GM19455 (cell line): ENCODE data around the gene TBC1D22A.
"Not testable (repeated sequence)": the region's sequence is repeated elsewhere in the genome, so short reads cannot be mapped to it uniquely, and the experiment has no call there.

Experiments used
- ATAC-seq: cut with Tn5 transposase; IDR thresholded peaks from one replicate; pipeline ENCODE4 v1.9.1; 2021; ENCODE audit not compliant: unreplicated experiment

Gene TBC1D22A

DNA sequence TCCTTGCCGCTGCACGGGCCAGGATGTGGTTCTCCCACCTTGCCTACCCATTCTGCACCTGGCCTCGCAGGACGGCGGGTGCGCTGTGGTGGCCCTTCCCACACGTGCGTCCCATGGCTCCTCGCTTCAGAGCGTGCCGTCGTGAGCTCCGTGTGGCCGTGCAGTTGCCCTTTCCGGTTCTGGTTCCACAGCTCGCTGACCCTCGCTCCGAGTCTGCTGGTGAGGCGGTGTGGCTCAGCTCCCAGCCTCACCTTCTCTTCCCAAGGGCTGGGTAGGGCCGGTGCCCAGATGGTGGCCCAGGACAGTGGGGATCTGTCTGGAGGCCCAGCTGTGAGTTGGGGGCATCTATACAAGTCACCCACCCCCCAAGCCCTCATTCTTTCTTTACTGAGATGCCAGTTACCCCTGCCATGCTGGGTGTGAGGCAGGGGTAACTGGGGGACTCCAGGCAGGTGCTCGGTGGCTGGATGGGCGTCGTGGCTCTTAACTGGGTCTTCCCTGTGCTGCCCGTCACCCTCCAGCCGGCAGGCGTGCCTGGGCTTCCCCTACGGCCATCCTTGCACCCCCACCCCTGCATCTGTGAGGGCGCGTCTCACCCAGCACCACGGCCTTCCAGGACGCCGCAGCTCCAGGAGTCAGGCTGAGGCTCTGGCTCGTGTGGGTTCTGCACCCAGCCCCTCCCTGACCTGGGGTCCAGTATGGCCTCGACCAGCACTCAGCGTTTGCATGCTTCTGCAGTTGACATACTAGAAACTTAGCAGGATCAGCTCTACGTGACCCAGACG, 395.2 kb downstream of the TBC1D22A start:
- no peak for ATAC-seq

GRCh38 chr22:47158457-47158856, 396.0 kb downstream of the TBC1D22A start:
- no peak for ATAC-seq

- ATAC-seq = no peak
These were observed 397.1 kb downstream of the TBC1D22A start for GRCh38 chr22:47159592-47159991.

DNA sequence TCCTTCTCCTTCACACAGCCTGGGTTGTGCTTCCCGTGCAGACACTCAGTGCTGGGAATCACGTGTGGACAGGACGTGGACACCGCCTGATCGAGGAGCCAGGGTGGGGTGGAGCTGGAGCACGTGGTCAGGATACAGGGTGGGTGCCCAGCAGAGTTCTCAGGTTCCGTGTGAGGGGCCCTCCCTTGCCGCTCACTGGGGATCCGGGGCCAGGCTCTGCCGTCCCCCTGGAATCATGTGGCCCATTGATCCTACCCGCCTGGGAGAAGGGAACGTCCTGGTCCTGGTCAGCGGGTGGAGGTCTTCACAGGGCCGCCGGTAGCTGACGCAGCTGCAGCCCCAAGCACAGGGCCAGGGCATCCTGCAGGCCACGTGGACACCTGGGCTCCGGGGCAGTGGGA, 397.7 kb downstream of the TBC1D22A start:
- ATAC-seq = no peak

- no peak for ATAC-seq
These were observed 398.5 kb downstream of the TBC1D22A start for GRCh38 chr22:47160781-47161520.

DNA sequence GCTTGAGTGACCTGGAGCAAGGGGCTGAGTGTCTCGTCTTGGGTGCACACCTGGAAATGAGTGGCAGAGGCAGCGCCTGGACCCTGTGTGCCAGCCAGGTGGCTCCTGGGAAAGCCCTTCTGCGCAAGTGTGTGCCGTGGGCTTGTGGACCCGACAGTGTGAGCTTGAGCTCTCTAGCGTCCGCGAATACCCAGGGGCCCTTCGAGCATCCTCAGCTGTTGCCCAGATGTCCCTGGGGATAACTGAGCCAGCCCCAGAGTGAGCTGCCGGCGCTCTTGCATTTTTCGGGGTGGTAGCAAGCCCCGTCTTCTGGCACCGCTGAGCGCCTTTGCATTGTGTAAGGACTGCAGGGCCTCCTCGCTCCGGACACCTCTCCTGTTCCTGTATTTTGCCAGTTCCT, 399.2 kb downstream of the TBC1D22A start:
- no peak for ATAC-seq

- ATAC-seq = no peak
These were observed 400.4 kb downstream of the TBC1D22A start for GRCh38 chr22:47162865-47163264.

DNA sequence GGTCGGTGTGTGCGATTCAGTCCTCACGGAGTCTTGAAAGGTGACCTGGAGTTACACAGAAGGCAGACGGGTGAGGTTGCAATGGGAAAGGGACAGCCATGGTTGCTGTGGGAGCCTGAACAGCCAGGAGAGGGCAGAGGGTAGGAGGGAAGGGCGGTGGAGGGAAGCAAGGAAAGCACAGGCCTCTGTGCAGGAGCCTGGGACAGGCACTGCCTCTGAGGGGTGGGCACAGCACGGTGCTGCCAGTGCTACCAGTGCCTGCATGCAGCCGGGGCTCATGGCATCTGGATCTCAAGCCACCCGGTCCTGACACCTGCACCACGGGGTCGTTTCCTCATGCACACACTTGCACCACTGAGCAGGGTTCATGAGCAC, 401.0 kb downstream of the TBC1D22A start:
- no peak for ATAC-seq

GRCh38 chr22:47163856-47164513, 401.5 kb downstream of the TBC1D22A start:
- no peak for ATAC-seq

- ATAC-seq = no peak
These were observed 402.3 kb downstream of the TBC1D22A start for GRCh38 chr22:47164514-47165337.

GRCh38 chr22:47165338-47166032, 403.0 kb downstream of the TBC1D22A start:
- ATAC-seq = no peak

- no peak for ATAC-seq
These were observed 403.6 kb downstream of the TBC1D22A start for GRCh38 chr22:47166033-47166404.

GRCh38 chr22:47166446-47167016, 404.1 kb downstream of the TBC1D22A start:
- no peak for ATAC-seq

- no peak for ATAC-seq
These were observed 404.6 kb downstream of the TBC1D22A start for GRCh38 chr22:47167056-47167455.

DNA sequence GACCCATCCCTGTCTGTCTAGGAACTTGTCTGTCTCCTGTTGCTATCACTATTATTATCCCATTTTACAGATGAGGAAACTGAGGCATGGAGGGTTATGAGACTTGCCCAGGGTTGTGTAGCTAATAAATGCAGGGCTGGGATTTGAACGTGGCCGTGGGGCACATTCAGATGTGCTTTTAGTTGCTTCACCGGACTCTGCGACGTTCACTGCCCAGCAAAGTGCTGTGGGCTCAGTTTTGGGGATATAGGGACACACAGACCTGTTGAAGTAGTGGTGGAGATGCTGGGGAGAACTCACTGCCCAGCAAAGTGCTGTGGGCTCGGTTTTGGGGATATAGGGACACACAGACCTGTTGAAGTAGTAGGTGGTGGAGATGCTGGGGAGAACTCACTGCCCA, 405.5 kb downstream of the TBC1D22A start:
- ATAC-seq = not testable (repeated sequence)

DNA sequence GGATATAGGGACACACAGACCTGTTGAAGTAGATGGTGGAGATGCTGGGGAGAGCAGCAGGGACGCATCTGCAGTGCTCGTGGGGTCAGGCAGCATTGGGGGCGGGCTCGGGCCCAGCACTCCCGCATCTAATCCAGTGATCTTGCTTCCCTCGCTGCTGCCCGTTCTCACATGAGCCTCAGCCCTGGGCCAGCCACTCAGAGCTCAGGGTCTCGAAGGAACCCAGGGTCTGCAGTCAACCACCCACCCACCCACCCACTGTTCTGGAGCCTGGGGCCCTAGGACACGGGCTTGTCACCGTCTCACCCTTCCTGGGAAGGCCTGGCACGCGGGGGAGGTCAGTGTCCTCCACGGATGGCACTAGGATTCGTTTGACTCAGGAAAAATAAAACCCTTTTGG, 406.0 kb downstream of the TBC1D22A start:
- no peak for ATAC-seq

DNA sequence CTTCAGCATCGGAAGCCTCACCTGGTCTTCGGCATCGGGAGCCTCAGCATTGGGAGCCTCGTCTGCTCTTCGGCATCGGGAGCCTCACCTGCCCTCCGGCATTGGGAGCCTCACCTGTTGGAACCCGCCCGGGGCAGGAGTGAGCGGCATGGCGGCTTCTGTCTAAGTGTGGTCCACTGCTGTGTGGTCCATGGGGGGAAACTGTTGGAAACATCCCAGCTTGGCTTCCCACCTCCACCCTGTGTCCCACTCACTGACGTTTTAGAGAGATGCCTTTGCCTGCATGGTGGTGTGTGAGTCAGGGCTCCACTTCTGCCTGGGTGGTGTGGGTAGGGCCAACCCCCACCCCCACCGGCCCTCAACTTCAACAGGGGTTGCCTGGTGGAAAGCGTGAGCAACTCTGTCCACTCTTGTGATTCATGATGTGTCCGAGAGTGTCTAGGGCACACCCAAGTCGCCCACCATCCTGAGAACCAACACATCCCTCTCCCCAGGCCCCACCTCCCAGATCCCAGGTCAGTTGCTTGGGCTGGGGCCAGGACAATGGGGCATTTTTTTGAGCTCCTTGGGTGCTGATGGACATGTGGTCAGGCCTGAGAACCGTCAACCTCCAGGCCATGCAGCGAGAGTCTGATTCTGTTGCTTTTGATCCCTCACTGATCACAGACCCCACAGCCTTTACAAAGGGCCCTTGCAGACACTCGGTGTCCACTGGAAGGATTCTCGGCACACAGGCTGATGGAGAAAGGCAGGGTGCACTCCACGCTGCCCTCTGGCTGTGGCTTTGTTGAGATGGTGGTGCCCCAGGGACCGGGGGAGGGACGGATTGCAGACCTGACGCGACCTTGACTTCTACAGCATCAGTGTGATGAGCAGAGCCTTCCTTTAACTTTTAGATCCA, 406.7 kb downstream of the TBC1D22A start:
- no peak for ATAC-seq

- ATAC-seq = no peak
These were observed 407.3 kb downstream of the TBC1D22A start for GRCh38 chr22:47169801-47170140.
